Measurements from ENCODE around the gene KCNH2. TPM values are rescaled to one million over a fixed set of nuclear protein-coding genes. Genes with fewer than 3 reads are reported as not detected.

Gene KCNH2
- total and polyA plus RNA-seq, 4 donors = 0.18 to 74.6 (median 0.33) TPM; not detected in 1

DNA sequence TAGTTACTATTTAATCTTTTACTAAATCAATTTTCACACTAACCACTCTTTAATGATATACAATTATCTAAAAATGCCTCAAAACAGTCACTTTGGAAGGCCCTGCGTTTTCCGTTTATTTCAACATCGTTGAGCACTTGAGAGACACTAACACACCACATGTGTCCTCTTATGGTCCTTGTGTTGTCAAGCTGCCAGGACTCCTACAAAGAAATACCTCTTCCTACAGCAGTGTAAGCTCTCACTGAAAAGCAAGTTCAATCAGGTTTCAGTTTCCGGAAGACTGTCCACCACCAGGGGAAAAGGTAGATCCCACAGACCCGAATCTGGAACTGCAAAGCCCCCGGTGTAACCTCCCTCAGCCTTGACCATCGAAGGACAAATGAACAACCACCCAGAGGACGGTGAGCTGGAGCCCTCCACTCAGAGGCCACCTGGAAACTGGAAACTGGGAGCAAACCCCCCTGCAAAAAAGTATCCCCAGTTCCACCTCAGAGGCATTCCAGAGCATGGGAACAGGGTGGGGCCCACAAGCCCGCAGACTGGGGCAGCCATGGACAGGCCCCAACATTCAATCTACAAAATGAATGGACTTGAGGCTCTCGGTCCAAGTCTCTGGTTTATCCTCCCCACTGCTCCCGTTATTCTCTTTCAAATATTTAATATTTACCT is 37.6 kb downstream of the KCNH2 start:
- 73% methylated on average over 11 of the region's 11 CpGs for WGBS
- no peaks in the 10 kb centered on the region for H3K9me3 ChIP-seq (ENCODE audit: control insufficient read depth in 4 of 4, low read length in 3 of 4)
- no peak overlapping the region for H3K27ac ChIP-seq (ENCODE audit: low read depth in 1 of 2, low read length in 2 of 2)
- TF ChIP-seq HNF4G (IDR thresholded peaks at IDR 0.05) (no peak), FOXA2 (IDR thresholded peaks at IDR 0.05) (no peak), RAD21 (IDR thresholded peaks at IDR 0.05) (no peak), TAF1 (conservative IDR thresholded peaks at IDR 0.05) (no peak), HNF4A (conservative IDR thresholded peaks at IDR 0.05) (no peak), YY1 (IDR thresholded peaks at IDR 0.05) (no peak), JUND (IDR thresholded peaks at IDR 0.05) (no peak)
- TF ChIP-seq, protein P1, sequence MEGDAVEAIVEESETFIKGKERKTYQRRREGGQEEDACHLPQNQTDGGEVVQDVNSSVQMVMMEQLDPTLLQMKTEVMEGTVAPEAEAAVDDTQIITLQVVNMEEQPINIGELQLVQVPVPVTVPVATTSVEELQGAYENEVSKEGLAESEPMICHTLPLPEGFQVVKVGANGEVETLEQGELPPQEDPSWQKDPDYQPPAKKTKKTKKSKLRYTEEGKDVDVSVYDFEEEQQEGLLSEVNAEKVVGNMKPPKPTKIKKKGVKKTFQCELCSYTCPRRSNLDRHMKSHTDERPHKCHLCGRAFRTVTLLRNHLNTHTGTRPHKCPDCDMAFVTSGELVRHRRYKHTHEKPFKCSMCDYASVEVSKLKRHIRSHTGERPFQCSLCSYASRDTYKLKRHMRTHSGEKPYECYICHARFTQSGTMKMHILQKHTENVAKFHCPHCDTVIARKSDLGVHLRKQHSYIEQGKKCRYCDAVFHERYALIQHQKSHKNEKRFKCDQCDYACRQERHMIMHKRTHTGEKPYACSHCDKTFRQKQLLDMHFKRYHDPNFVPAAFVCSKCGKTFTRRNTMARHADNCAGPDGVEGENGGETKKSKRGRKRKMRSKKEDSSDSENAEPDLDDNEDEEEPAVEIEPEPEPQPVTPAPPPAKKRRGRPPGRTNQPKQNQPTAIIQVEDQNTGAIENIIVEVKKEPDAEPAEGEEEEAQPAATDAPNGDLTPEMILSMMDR (IDR thresholded peaks at IDR 0.05; ENCODE audit: low read depth, low read length, missing input control) = no peak
- TF ChIP-seq, protein P2, sequence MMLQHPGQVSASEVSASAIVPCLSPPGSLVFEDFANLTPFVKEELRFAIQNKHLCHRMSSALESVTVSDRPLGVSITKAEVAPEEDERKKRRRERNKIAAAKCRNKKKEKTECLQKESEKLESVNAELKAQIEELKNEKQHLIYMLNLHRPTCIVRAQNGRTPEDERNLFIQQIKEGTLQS (IDR thresholded peaks at IDR 0.05) = no peak
- TF ChIP-seq, protein P3, sequence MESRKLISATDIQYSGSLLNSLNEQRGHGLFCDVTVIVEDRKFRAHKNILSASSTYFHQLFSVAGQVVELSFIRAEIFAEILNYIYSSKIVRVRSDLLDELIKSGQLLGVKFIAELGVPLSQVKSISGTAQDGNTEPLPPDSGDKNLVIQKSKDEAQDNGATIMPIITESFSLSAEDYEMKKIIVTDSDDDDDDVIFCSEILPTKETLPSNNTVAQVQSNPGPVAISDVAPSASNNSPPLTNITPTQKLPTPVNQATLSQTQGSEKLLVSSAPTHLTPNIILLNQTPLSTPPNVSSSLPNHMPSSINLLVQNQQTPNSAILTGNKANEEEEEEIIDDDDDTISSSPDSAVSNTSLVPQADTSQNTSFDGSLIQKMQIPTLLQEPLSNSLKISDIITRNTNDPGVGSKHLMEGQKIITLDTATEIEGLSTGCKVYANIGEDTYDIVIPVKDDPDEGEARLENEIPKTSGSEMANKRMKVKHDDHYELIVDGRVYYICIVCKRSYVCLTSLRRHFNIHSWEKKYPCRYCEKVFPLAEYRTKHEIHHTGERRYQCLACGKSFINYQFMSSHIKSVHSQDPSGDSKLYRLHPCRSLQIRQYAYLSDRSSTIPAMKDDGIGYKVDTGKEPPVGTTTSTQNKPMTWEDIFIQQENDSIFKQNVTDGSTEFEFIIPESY (IDR thresholded peaks at IDR 0.05) = no peak
- TF ChIP-seq, protein P4, sequence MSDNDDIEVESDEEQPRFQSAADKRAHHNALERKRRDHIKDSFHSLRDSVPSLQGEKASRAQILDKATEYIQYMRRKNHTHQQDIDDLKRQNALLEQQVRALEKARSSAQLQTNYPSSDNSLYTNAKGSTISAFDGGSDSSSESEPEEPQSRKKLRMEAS (IDR thresholded peaks at IDR 0.05) = no peak
- no peak overlapping the region for H3K4me3 ChIP-seq (ENCODE audit: low read depth in 1 of 3, low read length in 3 of 3)
- H3K4me1 ChIP-seq (ENCODE audit: control insufficient read depth in 4 of 4, insufficient read depth in 4 of 4, low read length in 3 of 4) = no peaks in the 10 kb centered on the region
- peaks cover 0 to 2% (median 0%) of the 10 kb centered on the region in 4 donors for H3K27me3 ChIP-seq (ENCODE audit: control insufficient read depth in 4 of 4, insufficient read depth in 4 of 4, low read length in 3 of 4)
- no peak for DNase-seq (ENCODE audit: low spot score)
- H3K36me3 ChIP-seq (ENCODE audit: control insufficient read depth in 4 of 4, insufficient read depth in 3 of 4, low read depth in 1 of 4, low read length in 3 of 4) = no peaks in the 10 kb centered on the region
- H3K9ac ChIP-seq (ENCODE audit: low read depth in 1 of 2, low read length in 2 of 2) = no peak overlapping the region

DNA sequence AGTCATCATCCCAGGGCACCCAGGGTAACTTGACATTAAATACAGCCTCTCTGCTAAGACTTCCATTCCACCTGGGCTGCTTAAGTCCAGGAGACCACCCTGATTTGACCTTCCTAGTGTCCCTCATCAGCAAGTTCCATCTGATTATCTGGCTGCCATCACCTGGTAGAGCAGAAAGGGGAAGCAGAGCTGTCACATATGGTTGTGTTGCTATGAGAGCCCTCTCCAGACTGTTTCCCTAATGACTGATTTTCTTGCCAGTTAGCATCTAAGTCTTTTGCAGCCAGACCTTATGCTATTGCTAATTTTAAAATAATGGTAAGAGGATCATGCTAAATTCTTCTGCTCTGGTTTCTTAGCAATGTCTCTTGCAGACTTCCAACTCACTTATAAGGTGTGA is 38.7 kb downstream of the KCNH2 start:
- TF ChIP-seq FOXA1 (IDR thresholded peaks at IDR 0.05) = no peak
- TF ChIP-seq NR2F2 (IDR thresholded peaks at IDR 0.05) = no peak
- no peak for TF ChIP-seq TAF1 (conservative IDR thresholded peaks at IDR 0.05)
- TF ChIP-seq RAD21 (IDR thresholded peaks at IDR 0.05) = no peak
- TF ChIP-seq, protein P5, sequence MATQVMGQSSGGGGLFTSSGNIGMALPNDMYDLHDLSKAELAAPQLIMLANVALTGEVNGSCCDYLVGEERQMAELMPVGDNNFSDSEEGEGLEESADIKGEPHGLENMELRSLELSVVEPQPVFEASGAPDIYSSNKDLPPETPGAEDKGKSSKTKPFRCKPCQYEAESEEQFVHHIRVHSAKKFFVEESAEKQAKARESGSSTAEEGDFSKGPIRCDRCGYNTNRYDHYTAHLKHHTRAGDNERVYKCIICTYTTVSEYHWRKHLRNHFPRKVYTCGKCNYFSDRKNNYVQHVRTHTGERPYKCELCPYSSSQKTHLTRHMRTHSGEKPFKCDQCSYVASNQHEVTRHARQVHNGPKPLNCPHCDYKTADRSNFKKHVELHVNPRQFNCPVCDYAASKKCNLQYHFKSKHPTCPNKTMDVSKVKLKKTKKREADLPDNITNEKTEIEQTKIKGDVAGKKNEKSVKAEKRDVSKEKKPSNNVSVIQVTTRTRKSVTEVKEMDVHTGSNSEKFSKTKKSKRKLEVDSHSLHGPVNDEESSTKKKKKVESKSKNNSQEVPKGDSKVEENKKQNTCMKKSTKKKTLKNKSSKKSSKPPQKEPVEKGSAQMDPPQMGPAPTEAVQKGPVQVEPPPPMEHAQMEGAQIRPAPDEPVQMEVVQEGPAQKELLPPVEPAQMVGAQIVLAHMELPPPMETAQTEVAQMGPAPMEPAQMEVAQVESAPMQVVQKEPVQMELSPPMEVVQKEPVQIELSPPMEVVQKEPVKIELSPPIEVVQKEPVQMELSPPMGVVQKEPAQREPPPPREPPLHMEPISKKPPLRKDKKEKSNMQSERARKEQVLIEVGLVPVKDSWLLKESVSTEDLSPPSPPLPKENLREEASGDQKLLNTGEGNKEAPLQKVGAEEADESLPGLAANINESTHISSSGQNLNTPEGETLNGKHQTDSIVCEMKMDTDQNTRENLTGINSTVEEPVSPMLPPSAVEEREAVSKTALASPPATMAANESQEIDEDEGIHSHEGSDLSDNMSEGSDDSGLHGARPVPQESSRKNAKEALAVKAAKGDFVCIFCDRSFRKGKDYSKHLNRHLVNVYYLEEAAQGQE (IDR thresholded peaks at IDR 0.05) = no peak
- no peak for TF ChIP-seq SP1 (IDR thresholded peaks at IDR 0.05)
- no peak for TF ChIP-seq GABPA (IDR thresholded peaks at IDR 0.05 in 1 of 2, conservative IDR thresholded peaks at IDR 0.05 in 1 of 2)
- TF ChIP-seq JUND (IDR thresholded peaks at IDR 0.05) = no peak
- TF ChIP-seq RXRA (IDR thresholded peaks at IDR 0.05) = no peak
- H3K27me3 ChIP-seq (ENCODE audit: control insufficient read depth in 4 of 4, insufficient read depth in 4 of 4, low read length in 3 of 4) = peaks cover 0 to 2% (median 0%) of the 10 kb centered on the region in 4 donors
- no peak for DNase-seq (ENCODE audit: low spot score)
- no peak overlapping the region for H3K27ac ChIP-seq (ENCODE audit: low read depth in 1 of 2, low read length in 2 of 2)
- no peak overlapping the region for H3K4me3 ChIP-seq (ENCODE audit: low read depth in 1 of 3, low read length in 3 of 3)
- H3K4me1 ChIP-seq (ENCODE audit: control insufficient read depth in 4 of 4, insufficient read depth in 4 of 4, low read length in 3 of 4) = no peaks in the 10 kb centered on the region
- H3K36me3 ChIP-seq (ENCODE audit: control insufficient read depth in 4 of 4, insufficient read depth in 3 of 4, low read depth in 1 of 4, low read length in 3 of 4) = no peaks in the 10 kb centered on the region
- H3K9ac ChIP-seq (ENCODE audit: low read depth in 1 of 2, low read length in 2 of 2) = no peak overlapping the region
- no peaks in the 10 kb centered on the region for H3K9me3 ChIP-seq (ENCODE audit: control insufficient read depth in 4 of 4, low read length in 3 of 4)
